Esophagus squamous epithelium (tissue), 4 donors: ENCODE results near the gene EIF1B.

Experiments
- POLR2A ChIP-seq, 4 donors: fragments of 450-650 bp; IDR thresholded peaks; one replicate each; pipeline ENCODE4 v1.6.1; 2017; ENCODE audit warnings: antibody characterized with exemption in 4 of 4, mild to moderate bottlenecking in 4 of 4, moderate library complexity in 3 of 4
- TF ChIP-seq, protein P1 (sequence below), 6 experiments: fragments of 450-650 bp in 4 of 6; fragments of 200-600 bp in 2 of 6; sonication (generic) in 2 of 6; IDR thresholded peaks; one replicate each; pipeline ENCODE4 v1.5.1; 2016 to 2019; ENCODE audit warnings: antibody characterized with exemption in 6 of 6, mild to moderate bottlenecking in 4 of 6, moderate library complexity in 4 of 6

DNA sequence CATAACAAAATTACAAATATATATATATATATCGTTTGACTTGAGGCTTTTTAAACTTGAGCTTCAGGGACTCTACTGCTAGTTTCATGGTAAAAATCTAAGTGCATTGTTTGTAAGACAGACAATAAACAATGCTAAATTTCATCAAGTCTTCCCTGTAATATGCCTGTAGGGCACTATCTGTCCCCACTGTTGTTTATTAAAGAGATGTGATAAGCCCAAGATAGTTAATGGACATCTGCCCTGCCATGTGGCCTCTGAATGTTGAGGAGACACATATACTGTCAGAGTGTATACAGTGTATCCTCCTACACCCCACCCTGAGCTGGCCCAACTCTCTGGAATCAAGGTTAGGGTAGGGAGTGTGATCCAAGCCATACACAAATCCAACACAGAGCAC is 15.1 kb upstream of the EIF1B start:
- TF ChIP-seq, protein P1, sequence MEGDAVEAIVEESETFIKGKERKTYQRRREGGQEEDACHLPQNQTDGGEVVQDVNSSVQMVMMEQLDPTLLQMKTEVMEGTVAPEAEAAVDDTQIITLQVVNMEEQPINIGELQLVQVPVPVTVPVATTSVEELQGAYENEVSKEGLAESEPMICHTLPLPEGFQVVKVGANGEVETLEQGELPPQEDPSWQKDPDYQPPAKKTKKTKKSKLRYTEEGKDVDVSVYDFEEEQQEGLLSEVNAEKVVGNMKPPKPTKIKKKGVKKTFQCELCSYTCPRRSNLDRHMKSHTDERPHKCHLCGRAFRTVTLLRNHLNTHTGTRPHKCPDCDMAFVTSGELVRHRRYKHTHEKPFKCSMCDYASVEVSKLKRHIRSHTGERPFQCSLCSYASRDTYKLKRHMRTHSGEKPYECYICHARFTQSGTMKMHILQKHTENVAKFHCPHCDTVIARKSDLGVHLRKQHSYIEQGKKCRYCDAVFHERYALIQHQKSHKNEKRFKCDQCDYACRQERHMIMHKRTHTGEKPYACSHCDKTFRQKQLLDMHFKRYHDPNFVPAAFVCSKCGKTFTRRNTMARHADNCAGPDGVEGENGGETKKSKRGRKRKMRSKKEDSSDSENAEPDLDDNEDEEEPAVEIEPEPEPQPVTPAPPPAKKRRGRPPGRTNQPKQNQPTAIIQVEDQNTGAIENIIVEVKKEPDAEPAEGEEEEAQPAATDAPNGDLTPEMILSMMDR (IDR thresholded peaks at IDR 0.05) = no peak
- no peak for TF ChIP-seq POLR2A (IDR thresholded peaks at IDR 0.05)
